Fibroblast of lung (primary cell): Measurements from ENCODE around the gene CRY1.

Experiments used
- EZH2 ChIP-seq: IDR thresholded peaks from 2 replicates; pipeline ENCODE4 v1.5.1; 2012; ENCODE audit warnings: low read length, control low read depth, mild to moderate bottlenecking; ENCODE audit errors: missing control alignments
- TF ChIP-seq, protein P1 (sequence below), 2 donors: IDR thresholded peaks in 1 of 2; conservative IDR thresholded peaks in 1 of 2; 1 replicate in 1 of 2; 2 replicates in 1 of 2; pipeline ENCODE4 v1.5.1; 2011 to 2012; ENCODE audit warnings: low read length in 2 of 2, control low read depth in 1 of 2, inconsistent platforms in 1 of 2, low read depth in 1 of 2, mild to moderate bottlenecking in 1 of 2

DNA sequence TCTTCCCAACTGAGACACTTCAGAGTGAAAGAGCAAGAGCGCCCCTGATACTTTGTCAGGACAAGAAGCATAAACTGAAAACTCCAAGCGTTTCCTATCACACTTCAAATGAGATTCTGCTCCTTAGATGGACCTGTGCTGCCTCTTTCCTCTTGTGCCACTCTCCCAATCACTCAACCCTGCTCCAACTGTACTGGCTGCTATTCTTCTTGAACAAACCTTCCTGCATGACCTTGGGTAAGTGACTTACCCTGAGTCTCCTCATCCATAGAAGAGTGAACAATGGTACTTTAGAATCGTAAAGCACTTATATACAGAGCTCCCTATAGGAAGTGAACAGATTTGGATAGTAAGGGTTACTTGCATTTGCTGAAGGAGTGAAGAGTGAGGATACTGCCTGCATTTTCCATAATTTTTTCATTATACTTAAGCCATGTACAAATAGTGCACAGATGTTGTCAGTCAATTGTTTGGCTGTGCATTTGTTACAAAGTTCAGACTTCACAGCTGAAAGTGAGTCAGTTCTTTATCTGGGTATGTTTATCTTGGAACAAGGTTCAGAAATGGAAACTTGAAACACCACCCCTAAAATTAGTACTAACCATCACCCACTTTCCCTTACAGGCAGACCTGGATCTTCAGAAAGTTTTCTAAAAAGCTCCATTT lies 117.2 kb downstream of the CRY1 start:
- TF ChIP-seq, protein P1, sequence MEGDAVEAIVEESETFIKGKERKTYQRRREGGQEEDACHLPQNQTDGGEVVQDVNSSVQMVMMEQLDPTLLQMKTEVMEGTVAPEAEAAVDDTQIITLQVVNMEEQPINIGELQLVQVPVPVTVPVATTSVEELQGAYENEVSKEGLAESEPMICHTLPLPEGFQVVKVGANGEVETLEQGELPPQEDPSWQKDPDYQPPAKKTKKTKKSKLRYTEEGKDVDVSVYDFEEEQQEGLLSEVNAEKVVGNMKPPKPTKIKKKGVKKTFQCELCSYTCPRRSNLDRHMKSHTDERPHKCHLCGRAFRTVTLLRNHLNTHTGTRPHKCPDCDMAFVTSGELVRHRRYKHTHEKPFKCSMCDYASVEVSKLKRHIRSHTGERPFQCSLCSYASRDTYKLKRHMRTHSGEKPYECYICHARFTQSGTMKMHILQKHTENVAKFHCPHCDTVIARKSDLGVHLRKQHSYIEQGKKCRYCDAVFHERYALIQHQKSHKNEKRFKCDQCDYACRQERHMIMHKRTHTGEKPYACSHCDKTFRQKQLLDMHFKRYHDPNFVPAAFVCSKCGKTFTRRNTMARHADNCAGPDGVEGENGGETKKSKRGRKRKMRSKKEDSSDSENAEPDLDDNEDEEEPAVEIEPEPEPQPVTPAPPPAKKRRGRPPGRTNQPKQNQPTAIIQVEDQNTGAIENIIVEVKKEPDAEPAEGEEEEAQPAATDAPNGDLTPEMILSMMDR (conservative IDR thresholded peaks at IDR 0.05 in 1 of 2, IDR thresholded peaks at IDR 0.05 in 1 of 2; ENCODE audit: low read depth in 1 of 2, low read length in 2 of 2): no peak
- no peak for TF ChIP-seq EZH2
